ENCODE data around the gene STEEP1.

- no peak for TF ChIP-seq SUZ12 (IDR thresholded peaks at IDR 0.05; ENCODE audit: low read depth, low read length)
- TF ChIP-seq SRSF1 (optimal IDR thresholded peaks at IDR 0.05; ENCODE audit: low read depth, low read length) = no peak
- TF ChIP-seq ZNF75D (CRISPR knock-in tag; IDR thresholded peaks at IDR 0.05; ENCODE audit: borderline replicate concordance) = no peak
Observed at GRCh38 chrX:119521246-119521645, 44.0 kb downstream of the STEEP1 start.

Data from HepG2 (cell line).